H1 (cell line): ENCODE data around the gene FLT3. TPM values are rescaled to one million over a fixed set of nuclear protein-coding genes. Genes with fewer than 3 reads are reported as not detected.
"Not testable (repeated sequence)": the region's sequence is repeated elsewhere in the genome, so short reads cannot be mapped to it uniquely, and the experiment has no call there.

ENCODE experiments used
- CTCF ChIA-PET: fragments of 300-600 bp; sonication (Branson Sonifier 250); formaldehyde crosslinking; loops from one replicate; lab custom pipeline; 2021; ENCODE audit not compliant: partially characterized antibody; lab: Charles Lee
- POLR2A ChIA-PET: fragments of 300-600 bp; sonication (Branson Sonifier 250); formaldehyde crosslinking; loops from one replicate; lab custom pipeline; 2021; ENCODE audit warnings: inconsistent platforms; ENCODE audit not compliant: partially characterized antibody; lab: Charles Lee
- DNase-seq, 2 experiments: peaks; one replicate each; pipeline versions ENCODE4 v3.0.0 to v3.0.0-alpha.2; 2010 to 2022; ENCODE audit warnings: low spot score in 2 of 2, low read depth in 1 of 2, mixed read lengths in 1 of 2
- FAIRE-seq: peaks from 2 replicates; lab custom pipeline; 2011; peaks lifted over from hg19 to GRCh38; lab: Jason Lieb, UNC
- H2AFZ ChIP-seq: 2 replicates; pipeline ENCODE4 v1.8.1; 2012; ENCODE audit warnings: low read length, inconsistent platforms
- H2AK5ac ChIP-seq: 2 replicates; pipeline ENCODE4 v1.6.1; 2013; ENCODE audit warnings: low read depth, low read length
- H2BK120ac ChIP-seq: replicated peaks from 2 replicates; pipeline ENCODE3; 2013; ENCODE audit warnings: low read depth, low read length, inconsistent platforms
- H2BK12ac ChIP-seq: 2 replicates; pipeline ENCODE4 v1.6.1; 2013; ENCODE audit warnings: low read depth, low read length
- H2BK15ac ChIP-seq: 2 replicates; pipeline ENCODE4 v1.6.1; 2013; ENCODE audit warnings: low read length
- H2BK20ac ChIP-seq: 2 replicates; pipeline ENCODE4 v1.6.1; 2013; ENCODE audit warnings: low read length
- H2BK5ac ChIP-seq: 2 replicates; pipeline ENCODE4 v1.6.1; 2013; ENCODE audit warnings: low read depth, low read length
- H3K14ac ChIP-seq: 2 replicates; pipeline ENCODE4 v1.6.1; 2013; ENCODE audit warnings: inconsistent platforms; ENCODE audit not compliant: insufficient read length
- H3K18ac ChIP-seq: 2 replicates; pipeline ENCODE4 v1.6.1; 2013; ENCODE audit warnings: low read length; ENCODE audit errors: extremely low read depth
- H3K23ac ChIP-seq: 2 replicates; pipeline ENCODE4 v1.6.1; 2013; ENCODE audit warnings: inconsistent platforms; ENCODE audit not compliant: insufficient read length
- H3K23me2 ChIP-seq: 2 replicates; pipeline ENCODE4 v1.6.1; 2013; ENCODE audit warnings: low read depth, low read length
- H3K27ac ChIP-seq: 2 replicates; pipeline ENCODE4 v1.6.1; 2011; ENCODE audit warnings: low read depth, low read length, inconsistent platforms
- H3K27me3 ChIP-seq, 4 experiments: replicated peaks in 1 of 4; 1 replicate in 1 of 4; 2 replicates in 3 of 4; pipeline versions ENCODE4 v1.6.1 to v1.8.1; 2011 to 2013; ENCODE audit warnings: low read length in 3 of 4, mild to moderate bottlenecking in 3 of 4, inconsistent platforms in 2 of 4, mixed read lengths in 2 of 4, moderate library complexity in 1 of 4; ENCODE audit not compliant: control insufficient read depth in 3 of 4, insufficient read depth in 3 of 4; ENCODE audit errors: extremely low read depth in 1 of 4
- H3K36me3 ChIP-seq, 4 experiments: 2 replicates each; pipeline versions ENCODE4 v1.6.1 to v1.8.1; 2011 to 2013; ENCODE audit warnings: mild to moderate bottlenecking in 4 of 4, low read length in 3 of 4, moderate library complexity in 2 of 4, control low read depth in 1 of 4, inconsistent platforms in 1 of 4; ENCODE audit not compliant: insufficient read depth in 4 of 4, control insufficient read depth in 2 of 4
- H3K4ac ChIP-seq: replicated peaks from 2 replicates; pipeline ENCODE3; 2013; ENCODE audit warnings: low read length, low read depth, mixed read lengths, inconsistent platforms; ENCODE audit not compliant: insufficient read length
- H3K4me1 ChIP-seq, 4 experiments: replicated peaks in 1 of 4; 1 replicate in 1 of 4; 2 replicates in 3 of 4; pipeline versions ENCODE4 v1.6.1 to v1.8.1; 2011 to 2013; ENCODE audit warnings: low read length in 3 of 4, inconsistent platforms in 2 of 4, mixed read lengths in 1 of 4; ENCODE audit not compliant: insufficient read depth in 4 of 4, control insufficient read depth in 3 of 4
- H3K4me2 ChIP-seq, 2 experiments: 2 replicates each; pipeline versions ENCODE4 v1.6.1 to v1.8.1; 2011 to 2013; ENCODE audit warnings: low read depth in 2 of 2, low read length in 2 of 2, control low read depth in 1 of 2, inconsistent platforms in 1 of 2, mild to moderate bottlenecking in 1 of 2; ENCODE audit not compliant: insufficient read depth in 1 of 2
- H3K4me3 ChIP-seq, 4 experiments: fragments of 200-600, 300-600 bp in 1 of 4; sonication (generic), shearing (Covaris generic), sonication (Bioruptor Twin) in 1 of 4; 2 replicates each; pipeline versions ENCODE4 v1.5.1 to v1.8.1; 2011 to 2016; ENCODE audit warnings: low read length in 4 of 4, low read depth in 3 of 4, control low read depth in 2 of 4, inconsistent platforms in 2 of 4, mild to moderate bottlenecking in 2 of 4, mixed read lengths in 1 of 4, moderate library complexity in 1 of 4; ENCODE audit not compliant: insufficient read depth in 2 of 4; ENCODE audit errors: extremely low read depth in 1 of 4
- H3K56ac ChIP-seq: replicated peaks from 2 replicates; pipeline ENCODE3; 2013; ENCODE audit warnings: low read depth, mild to moderate bottlenecking, mixed read lengths, low read length, inconsistent platforms; ENCODE audit not compliant: insufficient read length
- H3K79me1 ChIP-seq: 2 replicates; pipeline ENCODE4 v1.6.1; 2013; ENCODE audit warnings: low read depth, low read length, control low read depth
- H3K79me2 ChIP-seq, 2 experiments: 2 replicates each; pipeline versions ENCODE4 v1.6.1 to v1.8.1; 2012 to 2013; ENCODE audit warnings: low read length in 2 of 2, mild to moderate bottlenecking in 2 of 2, inconsistent platforms in 1 of 2; ENCODE audit not compliant: insufficient read depth in 2 of 2, control insufficient read depth in 1 of 2
- H3K9ac ChIP-seq, 4 experiments: replicated peaks in 1 of 4; 1 replicate in 1 of 4; 2 replicates in 3 of 4; pipeline versions ENCODE4 v1.6.1 to v1.8.1; 2011 to 2013; ENCODE audit warnings: low read depth in 3 of 4, low read length in 3 of 4, control low read depth in 2 of 4, mild to moderate bottlenecking in 2 of 4, moderate library complexity in 2 of 4, inconsistent platforms in 1 of 4; ENCODE audit errors: extremely low read depth in 1 of 4
- H3K9me3 ChIP-seq, 2 experiments: 2 replicates each; pipeline versions ENCODE4 v1.6.1 to v1.8.1; 2012 to 2013; ENCODE audit warnings: mild to moderate bottlenecking in 2 of 2, moderate library complexity in 2 of 2, control low read depth in 1 of 2, inconsistent platforms in 1 of 2, low read depth in 1 of 2, low read length in 1 of 2, mixed read lengths in 1 of 2; ENCODE audit not compliant: insufficient read depth in 2 of 2
- H4K20me1 ChIP-seq, 2 experiments: replicated peaks in 1 of 2; 2 replicates each; pipeline versions ENCODE3 to v1.8.1; 2011 to 2013; ENCODE audit warnings: inconsistent platforms in 2 of 2, low read length in 2 of 2, mild to moderate bottlenecking in 1 of 2; ENCODE audit not compliant: insufficient read depth in 2 of 2, control insufficient read depth in 1 of 2
- H4K5ac ChIP-seq: 2 replicates; pipeline ENCODE4 v1.6.1; 2013; ENCODE audit warnings: low read length, low read depth, mixed read lengths, inconsistent platforms; ENCODE audit not compliant: insufficient read length
- H4K8ac ChIP-seq: 2 replicates; pipeline ENCODE4 v1.8.0; 2013; ENCODE audit warnings: mild to moderate bottlenecking, moderate library complexity, low read length, inconsistent platforms; ENCODE audit not compliant: insufficient read depth; ENCODE audit errors: extremely low read depth
- H4K91ac ChIP-seq: replicated peaks from 2 replicates; pipeline ENCODE3; 2013; ENCODE audit warnings: low read length, mixed read lengths, inconsistent platforms; ENCODE audit not compliant: insufficient read length
- CEBPB ChIP-seq: IDR thresholded peaks from 2 replicates; pipeline ENCODE4 v1.6.1; 2012; ENCODE audit warnings: low read depth, low read length
- WGBS, 2 experiments: shearing (Covaris generic) in 1 of 2; methylation state at CpG; one replicate each; pipeline versions ENCODE4 v1.1.6 to v1.1.7; 2013 to 2015; ENCODE audit warnings: low lambda C conversion rate in 2 of 2, mixed read lengths in 2 of 2, inconsistent platforms in 1 of 2, low coverage in 1 of 2, missing lambda C conversion rate in 1 of 2; ENCODE audit not compliant: insufficient replicate concordance in 2 of 2, insufficient coverage in 1 of 2, insufficient read length in 1 of 2; ENCODE audit errors: extremely low coverage in 1 of 2, missing lambda C conversion rate in 1 of 2; 5-methylcytosine and 5-hydroxymethylcytosine counted together
- polyA plus RNA-seq, 7 experiments: library from polyadenylated mRNA; depleted of rRNA in 3 of 7; stranded (reverse) in 5 of 7; unstranded in 2 of 7; fragments of >200 nt in 5 of 7; fragments of 200-250 nt in 2 of 7; gene quantifications; 1 replicate in 5 of 7; 2 replicates in 1 of 7; 4 replicates in 1 of 7; pipeline versions ENCODE4 v1.2.1 to v1.2.3, GENCODE V29; 2011 to 2013; ENCODE audit warnings: missing spikeins in 2 of 7, mixed read lengths in 2 of 7
- total RNA-seq: library from RNA; stranded (reverse); fragmentation: NEBNext Ultra II Directional; extraction: Animal tissue kit (Norgen Biotek cat#: 25700); gene quantifications from 2 replicates; pipeline ENCODE4 v1.2.1, GENCODE V29; 2021

The FLT3 gene
- total and polyA plus RNA-seq, 2 of the 8 experiments (the other 6 are each of a cell fraction or from before 2014, with no cell fraction given), result 0.44 to 0.71 TPM

DNA sequence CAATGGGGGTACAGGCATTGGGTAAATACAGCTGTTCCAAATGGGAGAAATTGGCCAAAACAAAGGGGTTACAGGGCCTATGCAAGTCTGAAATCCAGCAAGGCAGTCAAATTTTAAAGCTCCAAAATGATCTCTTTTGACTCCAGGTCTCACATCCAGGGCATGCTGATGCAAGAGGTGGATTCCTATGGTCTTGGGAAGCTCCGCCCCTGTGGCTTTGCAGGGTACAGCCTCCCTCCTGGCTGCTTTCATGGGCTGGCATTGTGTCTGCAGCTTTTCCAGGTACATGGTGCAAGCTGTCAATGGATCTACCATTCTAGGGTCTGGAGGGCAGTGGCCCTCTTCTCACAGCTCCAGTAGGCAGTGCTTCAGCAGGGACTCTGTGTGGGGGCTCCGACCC is 22.6 kb downstream of the FLT3 start:
- not testable (repeated sequence) for H4K5ac ChIP-seq, H4K20me1 ChIP-seq, H2BK5ac ChIP-seq, H3K23me2 ChIP-seq, H4K8ac ChIP-seq, H3K4me1 ChIP-seq, H3K9ac ChIP-seq, H2BK120ac ChIP-seq, H2AK5ac ChIP-seq, H3K79me1 ChIP-seq, H4K91ac ChIP-seq, H3K4me3 ChIP-seq, H3K56ac ChIP-seq, H3K4me2 ChIP-seq, H3K4ac ChIP-seq, H3K23ac ChIP-seq, H2BK20ac ChIP-seq, H2BK15ac ChIP-seq, H3K79me2 ChIP-seq, H3K27ac ChIP-seq, H3K18ac ChIP-seq, H3K27me3 ChIP-seq, H3K14ac ChIP-seq, H3K9me3 ChIP-seq, FAIRE-seq, H2BK12ac ChIP-seq, H3K36me3 ChIP-seq
- CTCF ChIA-PET, result interaction anchor here (0.9 to 1.1 kb wide), 2 partner anchors 9 to 94 kb away, joined by 3 to 4 read pairs; no protein-coding TSS in a partner anchor
- POLR2A ChIA-PET, result interaction anchor here (0.9 to 1.4 kb wide), 2 partner anchors 25 to 435 kb away, joined by 3 to 4 read pairs; no protein-coding TSS in a partner anchor
- TF ChIP-seq CEBPB, result peak; percentile 37; the same call in 1 of the 2 replicates
- peak in 1 of 2 experiments; percentile 54 for DNase-seq
- 85% methylated on average over 2 of the region's 2 CpGs; no CpG with 5 or more reads in 1 of the 2 experiments for WGBS, 2 experiments
- peak overlapping the region; percentile 53; the same call in 1 of the 2 replicates for H2AFZ ChIP-seq
